Fibroblast of gingiva (primary cell): ENCODE results near the gene ACSM4.

Source experiments
- DNase-seq: peaks from one replicate; pipeline ENCODE4 v3.0.0-alpha.2; 2011; ENCODE audit warnings: low read depth

ACSM4 gene

GRCh38 chr12:7339675-7340074 lies 35.8 kb downstream of the ACSM4 start:
- no peak for DNase-seq

DNA sequence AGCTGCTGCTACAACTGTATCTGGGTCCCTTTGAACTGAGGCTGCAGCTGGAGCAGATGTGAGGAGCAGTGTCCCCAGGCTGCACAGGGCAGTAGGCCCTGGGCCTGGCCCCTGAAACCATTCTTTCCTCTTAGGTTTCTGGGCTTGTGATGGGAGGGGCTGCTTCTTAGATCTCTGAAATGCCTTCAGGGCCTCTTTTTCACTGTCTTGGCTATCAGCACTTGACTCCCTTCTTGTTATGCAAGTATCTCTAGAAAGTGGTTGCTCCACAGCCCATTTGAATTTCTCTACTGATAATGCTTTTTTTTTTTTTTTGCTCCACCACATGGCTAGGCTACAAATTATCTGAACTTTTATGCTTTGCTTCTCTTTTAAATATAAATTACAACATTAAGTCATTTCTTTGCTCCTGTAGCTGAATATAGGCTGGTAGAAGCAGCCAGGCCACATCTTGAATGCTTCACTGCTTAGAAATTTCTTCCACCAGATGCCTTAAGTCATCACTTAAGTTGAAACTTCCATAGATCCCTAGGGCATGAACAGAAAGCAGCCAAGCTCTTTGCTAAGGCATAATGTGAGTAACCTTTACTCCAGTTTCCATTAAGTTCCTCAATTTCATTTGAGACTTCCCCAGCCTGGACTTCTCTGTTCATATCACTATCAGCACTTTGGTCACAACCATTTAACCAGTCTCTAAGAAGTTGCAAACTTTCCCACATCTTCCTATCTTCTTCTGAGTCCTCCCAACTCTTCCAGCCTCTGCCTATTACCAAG lies 41.1 kb downstream of the ACSM4 start:
- peak; percentile 13 for DNase-seq

DNA sequence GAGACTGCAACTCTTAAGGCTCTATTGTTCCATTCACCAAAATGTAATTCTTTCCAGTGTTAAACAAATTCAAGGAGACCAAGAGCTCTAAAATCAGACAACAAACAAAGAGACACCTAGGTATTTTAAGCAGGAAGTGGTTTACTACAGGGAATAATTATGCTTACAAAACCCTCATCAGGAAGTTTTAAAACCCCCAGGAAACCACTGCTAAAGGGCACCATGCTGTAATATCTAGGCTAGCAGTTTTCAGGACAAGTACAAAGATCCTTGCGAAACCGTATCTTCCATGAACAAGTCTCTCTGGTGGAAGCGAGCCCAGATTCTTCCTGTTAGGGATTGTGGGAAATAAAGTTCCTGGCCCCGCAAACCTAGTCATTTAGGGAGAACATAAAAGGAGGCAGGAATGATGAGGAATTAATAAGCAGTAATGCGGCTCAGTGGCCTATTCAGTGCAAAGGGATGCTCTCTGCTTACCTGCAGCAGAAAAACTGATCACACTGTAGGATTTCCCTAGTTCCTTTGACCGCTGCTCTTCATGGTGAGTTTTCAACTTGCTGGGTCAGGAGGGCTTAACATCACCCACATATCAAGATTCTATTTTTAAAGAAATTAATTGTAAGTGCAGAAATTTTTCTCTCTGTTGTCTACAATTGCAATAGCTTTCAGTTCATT lies 42.8 kb downstream of the ACSM4 start:
- DNase-seq = no peak

DNA sequence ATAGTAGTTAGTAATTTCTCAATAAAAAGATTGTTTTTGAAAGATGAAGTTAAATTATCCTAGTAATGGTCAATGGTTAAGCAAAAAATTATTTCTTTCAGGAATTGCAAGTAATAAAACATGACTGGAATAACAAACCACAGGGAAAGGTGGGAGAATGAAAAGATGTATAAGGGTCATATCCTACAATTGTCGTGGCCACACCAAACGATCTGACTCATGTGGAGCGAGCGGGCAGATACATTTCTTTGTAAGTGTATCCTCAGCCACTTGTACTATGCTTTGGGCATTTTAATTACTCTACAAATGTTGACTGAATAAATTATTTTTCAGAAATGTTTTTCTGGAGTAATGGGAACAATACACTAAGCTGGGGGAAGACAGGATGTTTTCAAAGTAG lies 45.5 kb downstream of the ACSM4 start:
- no peak for DNase-seq

GRCh38 chr12:7351177-7351576 lies 47.3 kb downstream of the ACSM4 start:
- no peak for DNase-seq

GRCh38 chr12:7352661-7353060 lies 48.8 kb downstream of the ACSM4 start:
- DNase-seq = no peak

DNA sequence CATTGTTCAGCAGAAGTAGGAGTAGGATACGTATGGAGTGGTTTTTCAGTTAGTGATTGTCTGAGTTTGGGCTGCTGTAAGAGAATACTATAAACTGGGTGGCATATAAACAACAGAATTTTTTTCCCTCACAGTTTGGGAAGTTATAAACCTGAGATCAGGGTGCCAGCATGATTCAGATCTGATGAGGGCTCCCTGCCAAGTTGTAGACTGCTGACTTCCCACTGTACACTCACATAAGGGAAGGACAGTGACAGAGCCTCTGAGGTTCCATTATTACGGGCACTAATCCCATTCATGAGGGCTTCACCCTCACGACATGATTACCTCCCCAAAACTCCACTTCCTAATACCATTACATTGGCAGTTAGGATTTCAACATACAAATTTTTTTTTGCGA lies 50.7 kb downstream of the ACSM4 start:
- DNase-seq = no peak

- no peak for DNase-seq
Observed at GRCh38 chr12:7361265-7361664, 57.4 kb downstream of the ACSM4 start.

DNA sequence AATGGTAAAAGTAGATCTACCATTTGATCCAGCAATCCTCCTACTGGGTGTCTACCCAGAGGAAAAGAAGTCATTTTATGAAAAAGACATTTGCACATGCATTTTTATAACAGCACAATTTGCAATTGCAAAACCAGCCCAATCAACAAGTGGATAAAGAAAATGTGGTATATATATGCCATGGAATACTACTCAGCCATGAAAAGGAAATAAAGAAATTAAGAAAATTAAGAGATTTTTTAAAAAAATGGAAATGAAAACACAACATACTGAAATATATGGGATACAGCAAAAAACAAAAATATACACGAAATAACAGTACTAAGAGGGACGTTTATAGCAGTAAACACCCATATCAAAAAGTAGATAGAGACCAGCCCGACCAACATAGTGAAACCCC lies 58.9 kb downstream of the ACSM4 start:
- DNase-seq = no peak

GRCh38 chr12:7369274-7369729 lies 65.4 kb downstream of the ACSM4 start:
- DNase-seq = peak; percentile 31

DNA sequence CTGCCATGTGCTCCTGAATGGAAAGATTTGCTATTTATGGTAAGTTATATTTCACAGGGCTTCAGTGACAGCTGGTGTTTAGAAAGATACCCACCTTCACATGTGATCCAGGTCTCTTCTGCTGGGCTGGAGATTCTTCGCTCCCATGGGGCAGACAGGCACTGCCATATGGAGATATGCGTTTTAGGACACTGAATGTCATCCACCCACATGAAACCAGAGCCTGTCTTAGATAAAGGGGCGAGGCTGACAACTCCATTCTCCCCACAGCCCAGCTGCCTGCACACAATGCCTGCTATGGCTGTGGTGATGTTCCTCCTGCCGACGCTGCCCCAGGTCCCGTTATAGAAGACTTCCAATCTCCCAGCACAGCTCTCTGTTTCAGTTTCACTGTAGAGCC lies 69.4 kb downstream of the ACSM4 start:
- no peak for DNase-seq

DNA sequence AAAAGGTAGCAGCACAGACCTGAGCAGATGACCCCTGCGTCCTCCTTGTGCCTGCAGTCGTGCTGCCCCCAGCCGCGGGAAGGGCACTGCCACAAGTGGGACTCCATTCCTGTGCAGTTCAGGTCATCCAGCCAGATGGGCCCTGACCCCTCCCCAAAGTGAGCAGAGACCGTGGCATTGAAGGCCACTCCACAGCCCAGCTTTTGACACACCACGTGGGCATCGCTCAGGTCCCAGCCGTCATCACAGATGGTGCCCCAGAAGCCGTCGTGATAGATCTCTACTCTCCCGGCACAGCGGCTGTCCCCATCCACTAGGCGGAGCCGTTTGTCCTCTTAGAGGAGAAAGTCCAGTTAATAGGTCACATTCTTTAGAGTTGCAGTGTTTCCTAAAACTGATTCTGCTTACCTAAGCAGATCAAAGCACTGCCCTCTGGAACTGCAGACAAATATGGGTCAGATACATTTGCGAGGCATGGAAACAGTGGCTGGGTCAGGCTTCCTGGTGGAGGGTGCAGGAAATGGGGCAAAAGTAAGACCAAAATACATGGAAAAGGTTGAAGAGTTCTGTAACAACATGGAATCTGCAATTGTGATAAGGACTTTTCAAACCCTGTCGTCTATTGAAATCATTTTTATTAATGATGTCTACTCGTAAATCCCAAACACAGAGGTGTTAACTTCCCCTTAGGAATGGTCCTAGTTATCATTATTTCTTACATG lies 70.7 kb downstream of the ACSM4 start:
- DNase-seq = peak; percentile 14

DNA sequence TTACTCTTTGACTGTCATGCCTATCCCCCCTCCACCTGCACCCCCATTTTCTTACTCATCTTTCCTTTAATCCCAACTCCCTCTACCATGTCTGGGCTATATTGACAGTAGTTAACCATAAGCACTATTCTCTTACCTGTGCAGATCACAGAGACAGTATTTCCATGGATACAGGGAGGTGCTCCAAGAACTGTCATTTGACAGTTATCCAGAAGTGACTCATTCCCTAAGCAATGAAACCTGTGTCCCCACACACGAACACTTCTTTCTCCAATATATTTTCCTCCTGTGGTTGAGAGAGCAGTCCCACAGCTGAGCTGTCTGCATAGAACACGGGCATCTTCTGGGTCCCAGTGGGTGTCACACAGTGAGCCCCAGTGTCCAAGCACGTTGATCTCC lies 71.3 kb downstream of the ACSM4 start:
- no peak for DNase-seq

DNA sequence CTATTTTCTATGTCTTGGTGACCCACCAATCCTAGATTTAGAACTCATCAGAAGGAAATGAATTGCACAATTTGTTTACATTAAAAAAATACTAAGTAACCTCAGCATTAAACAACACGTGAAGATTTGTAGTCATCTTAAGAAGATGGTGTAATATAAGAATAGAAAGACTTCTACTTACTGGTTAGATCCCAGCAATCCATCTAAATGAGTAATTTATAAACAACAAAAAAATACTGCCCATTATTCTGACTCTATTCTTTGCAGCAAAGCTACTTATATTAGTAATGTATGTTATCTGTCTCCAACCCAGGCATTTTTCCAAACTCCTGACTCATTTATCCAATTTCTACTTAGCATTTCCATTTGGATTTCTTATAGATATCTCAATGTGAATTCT lies 72.3 kb downstream of the ACSM4 start:
- DNase-seq = no peak
